IMR-90 (cell line): Measurements from ENCODE around the gene FRAS1. TPM values are rescaled to one million over a fixed set of nuclear protein-coding genes. Genes with fewer than 3 reads are reported as not detected.

Source experiments
- ATAC-seq: fragments of 200-7000 bp; cut with Tn5 transposase; 2 replicates; pipeline ENCODE4 v1.9.1; 2020; ENCODE audit warnings: low read depth, mild to moderate bottlenecking, moderate library complexity
- BruUV-seq: library from RNA; stranded (reverse); fragments of 400-500 nt; replicated peaks from 2 replicates; lab custom pipeline; 2021; lab: Mats Ljungman, UMichigan
- CTCF ChIA-PET: fragments of 300-600 bp; formaldehyde crosslinking; extraction: SDS; loops from one replicate; lab custom pipeline; 2021; ENCODE audit warnings: antibody characterized with exemption; lab: Yijun Ruan, JAX
- POLR2A ChIA-PET: fragments of 300-600 bp; sonication (Branson Sonifier 250); formaldehyde crosslinking; loops from one replicate; lab custom pipeline; 2022; ENCODE audit warnings: antibody characterized with exemption; ENCODE audit not compliant: unreplicated experiment; lab: Charles Lee
- DNase-seq: peaks from one replicate; pipeline ENCODE4 v3.0.0; 2013
- H2AFZ ChIP-seq: replicated peaks from 2 replicates; pipeline ENCODE3; 2013; ENCODE audit warnings: low read length, mild to moderate bottlenecking; ENCODE audit not compliant: poor library complexity
- H2AK5ac ChIP-seq: 2 replicates; pipeline ENCODE4 v1.6.1; 2013; ENCODE audit warnings: low read depth, low read length, inconsistent platforms
- H2AK9ac ChIP-seq: replicated peaks from 2 replicates; pipeline ENCODE3; 2013; ENCODE audit warnings: mild to moderate bottlenecking, low read depth, low read length, moderate library complexity; ENCODE audit not compliant: poor library complexity
- H2BK120ac ChIP-seq: 2 replicates; pipeline ENCODE4 v1.6.1; 2013; ENCODE audit warnings: low read depth, low read length, inconsistent platforms
- H2BK15ac ChIP-seq: 3 replicates; pipeline ENCODE4 v1.6.1; 2013; ENCODE audit warnings: low read depth, low read length, inconsistent platforms
- H2BK20ac ChIP-seq: 2 replicates; pipeline ENCODE4 v1.6.1; 2013; ENCODE audit warnings: low read depth, mild to moderate bottlenecking, inconsistent platforms, low read length, moderate library complexity
- H2BK5ac ChIP-seq: 2 replicates; pipeline ENCODE4 v1.6.1; 2013; ENCODE audit warnings: mild to moderate bottlenecking, low read depth, low read length, inconsistent platforms; ENCODE audit not compliant: poor library complexity, severe bottlenecking
- H3K14ac ChIP-seq: replicated peaks from 2 replicates; pipeline ENCODE4 v1.6.1; 2013; ENCODE audit warnings: low read depth, low read length, inconsistent platforms
- H3K18ac ChIP-seq: 2 replicates; pipeline ENCODE4 v1.6.1; 2013; ENCODE audit warnings: low read depth, low read length, control low read depth
- H3K23ac ChIP-seq: 2 replicates; pipeline ENCODE4 v1.6.1; 2013; ENCODE audit warnings: low read depth, low read length, inconsistent platforms
- H3K27ac ChIP-seq: 2 replicates; pipeline ENCODE4 v1.5.1; 2013; ENCODE audit warnings: mild to moderate bottlenecking, control low read depth, low read length; ENCODE audit not compliant: insufficient read depth
- H3K27me3 ChIP-seq: 2 replicates; pipeline ENCODE4 v1.6.1; 2013; ENCODE audit warnings: low read length; ENCODE audit not compliant: control insufficient read depth, insufficient read depth
- H3K36me3 ChIP-seq: 2 replicates; pipeline ENCODE4 v1.6.1; 2013; ENCODE audit warnings: low read length, mixed read lengths; ENCODE audit not compliant: control insufficient read depth, insufficient read depth
- H3K4ac ChIP-seq: 2 replicates; pipeline ENCODE4 v1.6.1; 2013; ENCODE audit warnings: low read depth, low read length, inconsistent platforms
- H3K4me1 ChIP-seq: 2 replicates; pipeline ENCODE4 v1.6.1; 2013; ENCODE audit warnings: low read length, mixed read lengths; ENCODE audit not compliant: control insufficient read depth, insufficient read depth
- H3K4me2 ChIP-seq: 2 replicates; pipeline ENCODE4 v1.6.1; 2013; ENCODE audit warnings: low read depth, mild to moderate bottlenecking, control low read depth, low read length, moderate library complexity
- H3K4me3 ChIP-seq: 2 replicates; pipeline ENCODE4 v1.5.1; 2013; ENCODE audit warnings: low read depth, mild to moderate bottlenecking, control low read depth, low read length, moderate library complexity; ENCODE audit not compliant: insufficient read depth
- H3K56ac ChIP-seq: 2 replicates; pipeline ENCODE4 v1.6.1; 2013; ENCODE audit warnings: low read length, inconsistent platforms; ENCODE audit not compliant: insufficient read depth; ENCODE audit errors: extremely low read depth
- H3K79me1 ChIP-seq, 2 experiments: 2 replicates each; pipeline ENCODE4 v1.6.1; 2013; ENCODE audit warnings: low read length in 2 of 2, inconsistent platforms in 1 of 2, low read depth in 1 of 2
- H3K9ac ChIP-seq: 2 replicates; pipeline ENCODE4 v1.6.1; 2013; ENCODE audit warnings: low read depth, low read length, control low read depth
- H3K9me1 ChIP-seq: 2 replicates; pipeline ENCODE4 v1.6.1; 2013; ENCODE audit warnings: low read length, inconsistent platforms; ENCODE audit not compliant: insufficient read depth
- H3K9me3 ChIP-seq: 2 replicates; pipeline ENCODE4 v1.6.1; 2013; ENCODE audit warnings: low read length; ENCODE audit not compliant: control insufficient read depth, insufficient read depth
- H4K20me1 ChIP-seq: 2 replicates; pipeline ENCODE4 v1.6.1; 2013; ENCODE audit warnings: low read length, inconsistent platforms; ENCODE audit not compliant: insufficient read depth
- H4K5ac ChIP-seq: 2 replicates; pipeline ENCODE4 v1.6.1; 2013; ENCODE audit warnings: mild to moderate bottlenecking, low read depth, low read length, control low read depth
- H4K8ac ChIP-seq, 2 experiments: 2 replicates each; pipeline ENCODE4 v1.6.1; 2013; ENCODE audit warnings: low read depth in 2 of 2, low read length in 2 of 2, control low read depth in 1 of 2, inconsistent platforms in 1 of 2
- H4K91ac ChIP-seq: 2 replicates; pipeline ENCODE4 v1.6.1; 2013; ENCODE audit warnings: low read depth, low read length, inconsistent platforms; ENCODE audit not compliant: insufficient read depth
- ELK1 ChIP-seq: fragments of 150-350 bp; IDR thresholded peaks from 2 replicates; pipeline ENCODE4 v1.6.1; 2016; ENCODE audit warnings: low read depth, mild to moderate bottlenecking, low read length, moderate library complexity, borderline replicate concordance
- FOS ChIP-seq: fragments of 150-350 bp; IDR thresholded peaks from 2 replicates; pipeline ENCODE4 v1.6.1; 2016; ENCODE audit warnings: low read depth, low read length
- MAFK ChIP-seq: IDR thresholded peaks from 2 replicates; pipeline ENCODE4 v1.6.1; 2012; ENCODE audit warnings: low read depth, low read length, improper control_type of control experiment
- MAZ ChIP-seq: IDR thresholded peaks from 2 replicates; pipeline ENCODE4 v1.6.1; 2012; ENCODE audit warnings: low read depth, mild to moderate bottlenecking, low read length, improper control_type of control experiment, moderate library complexity, borderline replicate concordance
- POLR2A ChIP-seq: IDR thresholded peaks from 2 replicates; pipeline ENCODE4 v1.6.1; 2012; ENCODE audit warnings: mild to moderate bottlenecking, low read depth, low read length
- RCOR1 ChIP-seq: IDR thresholded peaks from 2 replicates; pipeline ENCODE4 v1.6.1; 2012; ENCODE audit warnings: mild to moderate bottlenecking, low read length, improper control_type of control experiment; ENCODE audit not compliant: insufficient replicate concordance
- SMC3 ChIP-seq: fragments of 150-350 bp; IDR thresholded peaks from 2 replicates; pipeline ENCODE4 v1.6.1; 2016; ENCODE audit warnings: low read depth, mild to moderate bottlenecking, antibody characterized with exemption, low read length, moderate library complexity
- WGBS, 2 experiments: methylation state at CpG; one replicate each; pipeline versions ENCODE4 v1.1.5 to v1.1.7; 2013; ENCODE audit warnings: missing lambda C conversion rate in 2 of 2; ENCODE audit not compliant: insufficient read length in 1 of 2; ENCODE audit errors: extremely low coverage in 2 of 2; 5-methylcytosine and 5-hydroxymethylcytosine counted together
- dilution Hi-C: fragments of 300-500 bp; cut with HindIII; formaldehyde crosslinking; loops from one replicate; pipeline ENCODE4 v1.14.3; 2018; ENCODE audit warnings: low sequenced_read_pairs; ENCODE audit not compliant: unreplicated experiment
- in situ Hi-C: fragments of 300-500 bp; cut with MboI; formaldehyde crosslinking; loops from 3 replicates; pipeline ENCODE4 v1.14.3; 2019; ENCODE audit warnings: low sequenced_read_pairs, inconsistent platforms, mixed read lengths
- intact Hi-C: fragments of 100-400 bp; cut with micrococcal nuclease; formaldehyde crosslinking; loops from 2 replicates; pipeline ENCODE4 v1.10.0; 2022
- polyA plus RNA-seq, 3 experiments: library from polyadenylated mRNA; depleted of rRNA; stranded (reverse); fragments of >200 nt; gene quantifications; 2 replicates each; pipeline ENCODE4 v1.2.3, GENCODE V29; 2012; ENCODE audit warnings: low replicate concordance in 1 of 3
- total RNA-seq: library from RNA; depleted of rRNA; stranded (reverse); fragments of >200 nt; gene quantifications from 2 replicates; pipeline ENCODE4 v1.2.3, GENCODE V29; 2012

Gene FRAS1
- total and polyA plus RNA-seq, 2 of the 4 experiments (the other 2 are of a cell fraction): under 0.01 to 0.03 TPM

- WGBS, 2 experiments: no CpG with 5 or more reads among the region's 3 CpGs
- no peak overlapping the region for H4K5ac ChIP-seq
- H2BK15ac ChIP-seq: no peak overlapping the region
- no peak overlapping the region for H3K27ac ChIP-seq
- no peaks in the 10 kb centered on the region for H4K20me1 ChIP-seq
- H4K8ac ChIP-seq: no peak overlapping the region
- H3K4ac ChIP-seq: no peak overlapping the region
- H3K56ac ChIP-seq: no peak overlapping the region
- H3K36me3 ChIP-seq: no peaks in the 10 kb centered on the region
- H3K18ac ChIP-seq: no peak overlapping the region
- H3K4me3 ChIP-seq: no peak overlapping the region
- H3K79me1 ChIP-seq: no peaks in the 10 kb centered on the region
- no peak overlapping the region for H3K23ac ChIP-seq
- H2BK5ac ChIP-seq: no peak overlapping the region
- H3K9me1 ChIP-seq: no peaks in the 10 kb centered on the region
- H3K9me3 ChIP-seq: no peaks in the 10 kb centered on the region
- no peaks in the 10 kb centered on the region for H3K27me3 ChIP-seq
- H2AK5ac ChIP-seq: no peak overlapping the region
- no TSS peak for BruUV-seq
- no peak overlapping the region for H2AK9ac ChIP-seq
- in situ Hi-C loops (no loop called here), intact Hi-C loops (no loop called here), dilution Hi-C loops (no loop called here)
- no peak overlapping the region for H2BK20ac ChIP-seq
- H3K4me1 ChIP-seq: no peaks in the 10 kb centered on the region
- ATAC-seq: no peak
- POLR2A ChIA-PET: no interaction called here
- no peak overlapping the region for H3K4me2 ChIP-seq
- no peak overlapping the region for H3K9ac ChIP-seq
- no peak for TF ChIP-seq ELK1
- TF ChIP-seq POLR2A: no peak
- TF ChIP-seq MAFK: no peak
- TF ChIP-seq SMC3: no peak
- no peak for TF ChIP-seq RCOR1
- no peak for TF ChIP-seq MAZ
- no peak for TF ChIP-seq FOS
- H2AFZ ChIP-seq: no peak overlapping the region
- no peak for DNase-seq
- H3K14ac ChIP-seq: no peak overlapping the region
- CTCF ChIA-PET: no interaction called here
- H4K91ac ChIP-seq: no peak overlapping the region
- H2BK120ac ChIP-seq: no peak overlapping the region
Measured at GRCh38 chr4:78047366-78047765, 9.8 kb upstream of the FRAS1 start.
